Measurements from ENCODE around the gene TTC6. TPM values are rescaled to one million over a fixed set of nuclear protein-coding genes. Genes with fewer than 3 reads are reported as not detected.
"Not testable (repeated sequence)": the region's sequence is repeated elsewhere in the genome, so short reads cannot be mapped to it uniquely, and the experiment has no call there.

Gene TTC6, protein sequence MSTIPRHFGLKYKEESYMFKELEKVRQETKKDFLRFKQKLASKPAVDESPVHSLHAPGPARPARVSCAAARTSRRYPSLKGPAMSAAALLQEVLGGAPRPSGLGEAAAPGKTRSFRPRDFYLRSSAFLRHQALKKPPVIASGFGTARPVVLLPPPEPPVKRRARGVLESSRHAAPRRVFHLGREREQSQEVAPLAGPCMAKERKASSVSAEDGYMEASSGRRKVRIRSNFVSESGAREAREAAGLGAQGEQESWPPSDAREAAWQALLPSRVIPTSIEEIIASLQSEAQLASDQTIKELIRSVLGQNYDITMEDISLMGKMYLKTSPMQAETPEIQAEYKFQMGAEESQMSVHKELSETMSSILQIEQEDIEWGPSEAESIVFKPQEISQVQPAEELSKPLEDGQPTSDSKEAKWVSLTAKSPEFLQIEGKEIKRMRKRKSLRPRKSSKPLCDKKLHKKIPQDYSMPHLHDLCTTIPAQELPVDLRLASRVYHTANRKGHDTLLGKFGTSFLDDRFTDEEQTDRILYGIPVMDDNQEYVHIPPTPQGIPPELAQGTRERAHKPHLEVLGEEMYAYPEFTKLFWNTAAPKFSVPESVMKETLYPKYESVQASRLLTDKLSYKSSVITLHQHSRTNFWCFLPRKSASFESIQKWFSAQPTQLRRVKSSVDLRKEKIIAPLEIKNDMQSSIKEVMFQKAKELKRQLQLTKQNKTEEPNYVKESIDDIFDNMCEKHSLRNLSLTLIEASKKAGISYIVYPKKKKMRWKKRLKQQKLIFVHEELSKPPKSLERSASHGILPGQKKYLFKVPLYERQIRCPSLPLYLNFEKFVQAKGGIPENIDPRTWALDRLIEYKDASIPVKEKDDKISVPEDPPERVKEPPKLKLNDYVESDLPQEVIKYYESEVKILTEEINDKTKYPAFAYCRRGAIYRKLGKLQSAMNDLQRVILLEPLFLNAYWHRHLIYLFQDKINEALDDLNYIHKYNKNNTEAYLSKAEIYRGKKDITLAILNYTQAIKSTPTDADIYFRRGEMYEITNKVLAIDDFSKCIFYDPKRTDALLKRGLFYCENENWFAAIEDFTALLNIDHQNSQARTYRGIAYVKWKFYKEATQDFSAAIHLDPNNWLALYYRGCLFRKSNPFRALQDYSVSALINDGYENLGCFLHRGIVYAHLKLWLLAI (N-terminal part only)
- under 1 TPM; 0.31 to 0.55 (median 0.34) TPM for polyA plus RNA-seq (ENCODE audit: insufficient read length in 3 of 3)
- long read RNA-seq, donor 1 = 0 reads
- long read RNA-seq, donor 2 = 0 reads
- long read RNA-seq, donor 3 = 0 reads
- long read RNA-seq, donor 4 = 0 reads
- long read RNA-seq, donor 5 = 0 reads
- long read RNA-seq, donor 6 = 0 reads
- long read RNA-seq, donor 7 = 0 reads
- long read RNA-seq, donor 8 = 0 reads
- long read RNA-seq, donor 9 = 0 reads
- long read RNA-seq, donor 10 = 0 reads
- long read RNA-seq, donor 11 = 0 reads
- long read RNA-seq, donor 12 = 0 reads
- long read RNA-seq, donor 13 = 0 reads
- long read RNA-seq, donor 14 = 0 reads
- long read RNA-seq, donor 15 = 0 reads
- long read RNA-seq, donor 16 = 0 reads

DNA sequence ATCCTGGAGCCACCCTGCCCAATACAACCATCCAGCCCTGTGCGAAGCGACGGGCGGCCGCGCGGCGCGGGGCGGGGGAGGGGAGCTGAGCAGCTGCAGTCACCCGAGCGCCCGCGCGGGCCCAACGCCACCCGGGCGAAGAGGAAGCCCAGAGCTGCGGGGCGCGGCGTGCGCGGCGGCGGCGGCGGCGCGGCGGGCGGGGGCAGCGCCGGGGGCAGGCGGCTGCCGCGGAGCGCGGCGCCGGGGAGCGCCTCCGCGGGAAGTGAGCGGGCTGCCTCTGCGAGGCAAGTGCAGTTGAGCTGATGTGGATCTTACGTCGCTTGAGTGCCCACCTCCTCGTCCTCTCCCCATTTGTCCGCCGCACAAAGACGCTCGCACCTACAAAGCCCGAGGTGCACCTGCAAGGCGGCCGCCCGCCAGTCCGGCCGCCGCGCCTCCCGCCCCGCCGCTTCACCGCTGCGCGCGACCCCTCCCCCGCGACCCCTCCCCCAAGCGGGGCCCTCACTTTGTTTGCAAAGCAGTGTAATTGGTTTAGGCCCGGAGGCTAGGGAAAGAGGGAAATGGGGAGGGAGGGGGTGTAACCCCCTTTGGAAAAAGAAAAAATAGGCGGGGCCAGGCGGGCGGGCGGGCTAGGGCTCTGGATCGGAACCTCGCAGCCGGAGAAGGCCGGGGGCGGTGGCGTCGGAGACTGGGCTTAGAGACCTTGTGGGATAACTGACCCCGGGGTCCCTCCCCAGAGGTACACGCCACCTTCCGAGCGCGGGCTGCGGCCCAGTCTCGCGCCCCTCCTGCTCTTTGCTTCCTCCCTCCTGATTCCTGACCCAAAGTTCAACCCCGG, at the start of gene TTC6, which contains the start of gene FOXA1:
Gene TTC6 (plus strand): TSS at position 659 of the 838 bp plus-strand sequence. CDS start 26,436 bp downstream, outside the sequence.
Gene FOXA1 (minus strand): TSS at position 279 of the 838 bp plus-strand sequence. CDS start 277 bp downstream, at position 2.
- no peak for DNase-seq

DNA sequence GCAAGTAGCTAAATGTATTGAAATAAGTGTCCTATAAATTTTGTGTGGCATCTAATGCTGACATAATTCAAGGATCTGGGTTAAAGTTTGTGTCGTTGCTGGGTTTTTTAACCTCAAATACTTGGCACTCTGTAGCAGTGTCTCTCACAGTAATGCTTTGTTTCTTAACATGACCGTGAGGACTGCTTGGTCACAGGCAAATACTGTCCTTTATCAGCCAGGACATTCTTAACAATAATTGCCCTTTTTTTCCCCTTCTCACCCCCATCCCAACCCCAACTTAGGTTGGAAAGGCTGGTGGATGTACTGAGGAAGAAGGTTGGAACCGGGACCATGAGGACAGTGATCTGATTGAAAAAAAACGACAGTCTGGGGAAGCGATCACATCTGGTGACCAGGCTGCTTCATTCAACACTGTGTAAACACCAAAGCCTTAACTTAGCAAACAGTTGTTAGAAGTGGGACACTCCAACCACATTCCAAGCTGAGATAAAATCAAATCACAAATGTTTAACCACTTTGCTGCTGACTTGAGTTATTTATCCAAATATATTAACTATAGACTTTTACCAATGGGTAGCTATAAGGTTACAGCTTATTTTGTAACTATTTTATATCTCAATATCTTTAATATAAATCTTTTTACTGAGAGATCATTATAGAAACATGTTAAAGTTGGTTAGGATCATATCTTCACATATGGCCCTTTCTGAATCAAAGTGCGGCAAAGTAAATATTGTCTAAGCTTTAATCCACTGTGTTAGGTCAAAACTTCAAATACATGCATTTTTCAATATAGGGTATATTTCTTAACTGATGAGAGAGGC, 48.6 kb upstream of the TTC6 start:
- DNase-seq = no peak

DNA sequence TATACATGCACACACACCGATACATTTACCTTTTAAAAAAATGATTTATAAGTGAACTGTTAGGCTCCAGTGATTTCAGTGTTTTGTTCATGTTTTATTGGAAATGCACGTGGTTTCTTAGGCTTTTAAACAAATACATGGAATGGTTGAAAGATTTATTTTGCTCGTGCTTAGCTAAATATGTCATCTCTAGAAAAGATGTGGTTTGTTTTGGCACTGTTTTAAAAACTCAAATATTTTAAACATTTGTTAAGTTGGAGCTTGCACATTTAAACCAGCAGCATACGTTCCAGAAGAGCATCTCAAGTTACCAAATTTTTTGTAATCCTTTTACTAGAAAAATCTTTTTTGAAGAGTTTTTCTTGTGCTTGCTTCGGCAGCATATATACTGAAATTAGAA, 44.9 kb upstream of the TTC6 start:
- DNase-seq = no peak

DNA sequence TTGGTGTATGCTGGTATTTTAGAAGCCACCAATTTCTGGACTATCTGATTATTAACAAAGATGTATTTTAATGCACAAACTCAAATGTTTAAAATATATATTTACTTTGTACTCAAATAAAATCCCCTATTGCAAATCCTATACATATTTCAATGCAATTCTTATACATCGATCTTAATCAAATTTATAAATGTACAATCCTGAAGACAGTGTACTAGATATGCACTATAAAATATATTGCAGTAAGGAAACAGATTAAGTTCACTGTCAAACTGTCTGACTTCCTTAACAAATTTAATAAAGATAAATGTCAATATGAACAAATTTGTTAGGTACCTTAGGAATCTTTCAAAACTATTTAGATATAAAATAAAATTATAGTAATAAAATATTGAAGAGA, 44.3 kb upstream of the TTC6 start:
- no peak for DNase-seq

DNA sequence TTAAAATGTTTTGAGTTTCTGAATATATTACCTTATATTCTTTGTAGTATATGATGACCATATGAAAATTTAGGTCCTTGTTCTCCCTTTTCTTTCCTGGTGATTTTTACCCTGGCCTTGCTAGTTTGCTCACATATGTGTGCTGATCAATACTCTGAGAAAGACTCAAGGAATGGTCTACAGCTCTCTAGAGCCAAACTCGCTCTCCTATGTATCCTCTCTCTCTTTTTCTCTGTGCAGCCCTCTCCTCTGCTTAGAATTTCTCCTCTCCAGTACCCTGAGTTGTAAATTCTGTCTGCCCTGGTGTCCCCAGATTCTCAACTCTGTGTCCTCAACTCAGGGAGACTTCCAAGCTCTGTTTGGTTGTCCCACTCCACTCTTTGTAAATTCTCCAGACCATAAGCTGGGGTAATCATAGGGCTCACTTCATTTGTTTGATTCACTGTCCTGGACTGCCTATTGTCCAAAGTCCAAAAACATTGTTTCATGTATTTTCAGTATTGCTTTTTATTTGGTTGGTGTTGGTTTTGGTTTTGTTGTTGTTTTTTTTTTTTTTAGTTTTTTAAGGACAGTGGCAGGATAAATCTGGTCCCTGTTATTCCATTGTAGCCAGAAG, 41.4 kb upstream of the TTC6 start:
- no peak for DNase-seq

DNA sequence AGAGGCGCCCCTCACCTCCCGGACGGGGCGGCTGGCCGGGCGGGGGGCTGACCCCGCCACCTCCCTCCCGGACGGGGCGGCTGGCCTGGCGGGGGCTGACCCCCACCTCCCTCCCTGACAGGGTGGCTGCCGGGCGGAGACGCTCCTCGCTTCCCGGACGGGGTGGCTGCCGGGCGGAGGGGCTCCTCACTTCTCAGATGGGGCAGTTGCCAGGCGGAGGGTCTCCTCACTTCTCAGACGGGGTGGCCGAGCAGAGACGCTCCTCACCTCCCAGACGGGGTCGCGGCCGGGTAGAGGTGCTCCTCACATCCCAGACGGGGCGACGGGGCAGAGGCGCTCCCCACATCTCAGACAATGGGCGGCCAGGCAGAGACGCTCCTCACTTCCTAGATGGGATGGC, 39.8 kb upstream of the TTC6 start:
- DNase-seq = not testable (repeated sequence)

DNA sequence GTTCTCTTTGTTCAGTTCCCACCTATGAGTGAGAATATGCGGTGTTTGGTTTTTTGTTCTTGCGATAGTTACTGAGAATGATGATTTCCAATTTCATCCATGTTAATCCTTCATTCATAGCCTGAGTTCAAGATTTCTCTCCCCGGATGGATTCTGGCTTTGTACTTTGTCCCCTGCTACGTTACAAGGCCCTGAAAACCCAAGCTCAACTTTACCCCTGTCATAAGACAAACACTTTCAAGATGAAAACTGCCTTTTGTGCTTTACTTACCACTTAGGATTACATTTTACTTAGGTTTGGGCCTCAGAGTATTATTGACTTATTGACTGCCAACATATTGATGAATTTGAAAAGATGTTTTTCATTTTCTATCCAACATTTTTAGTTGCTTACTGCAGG, 36.7 kb upstream of the TTC6 start:
- DNase-seq = no peak

DNA sequence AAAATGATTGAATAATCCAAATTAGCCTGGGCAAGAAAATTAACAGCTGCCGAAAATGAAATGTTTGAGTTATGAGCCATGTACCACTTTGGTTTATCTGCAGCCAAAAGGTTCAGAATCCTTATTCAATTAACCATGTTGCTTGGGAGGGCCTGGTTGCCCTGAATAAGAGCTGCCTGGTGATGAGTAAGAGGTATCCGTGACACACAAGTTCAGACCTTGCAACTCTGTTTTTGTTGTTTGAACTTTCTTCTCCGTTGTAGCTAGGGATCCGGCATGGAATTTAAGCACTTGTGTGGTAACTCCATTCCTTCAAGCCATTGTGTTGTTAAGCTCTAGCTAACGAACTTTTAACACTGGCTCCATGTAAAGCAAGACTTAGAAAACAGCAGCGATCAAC, 36.0 kb upstream of the TTC6 start:
- no peak for DNase-seq

DNA sequence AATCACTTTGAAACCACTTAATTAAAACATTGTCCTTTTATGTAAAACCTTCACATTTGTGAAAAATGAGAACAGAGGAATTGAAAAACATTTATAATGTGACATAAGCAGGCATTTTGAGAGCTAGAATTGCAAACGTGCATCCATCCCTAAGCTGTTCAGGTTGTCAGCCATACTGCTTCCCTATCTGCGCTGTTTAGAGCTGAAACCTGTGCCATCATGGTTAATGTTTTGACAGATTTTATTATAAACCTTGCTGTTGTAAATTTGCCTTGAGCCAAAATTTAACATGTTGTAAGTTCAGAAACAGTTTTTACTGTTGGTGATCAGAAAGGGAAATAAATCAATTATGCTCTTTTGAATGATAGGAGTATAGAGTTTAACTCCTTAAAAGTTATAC, 32.2 kb upstream of the TTC6 start:
- no peak for DNase-seq

DNA sequence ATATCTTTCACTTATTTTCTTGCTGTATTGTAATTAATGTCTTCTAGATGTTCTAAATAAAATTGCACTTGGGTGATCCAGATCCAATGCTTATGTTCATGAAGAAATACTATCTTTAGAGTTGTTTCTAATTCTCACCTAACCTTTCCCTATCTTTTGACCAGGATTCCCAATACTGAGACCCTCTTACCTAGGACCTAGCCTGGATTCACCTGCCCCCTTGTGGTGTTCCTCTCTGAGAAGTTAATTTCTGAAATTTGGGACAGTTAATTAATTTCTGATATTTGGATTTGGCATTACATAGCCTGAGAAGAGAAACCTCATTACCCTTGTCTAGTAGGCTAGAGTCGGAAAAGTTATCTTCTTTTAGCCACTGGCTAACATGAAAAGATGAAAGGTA, 29.9 kb upstream of the TTC6 start:
- no peak for DNase-seq

DNA sequence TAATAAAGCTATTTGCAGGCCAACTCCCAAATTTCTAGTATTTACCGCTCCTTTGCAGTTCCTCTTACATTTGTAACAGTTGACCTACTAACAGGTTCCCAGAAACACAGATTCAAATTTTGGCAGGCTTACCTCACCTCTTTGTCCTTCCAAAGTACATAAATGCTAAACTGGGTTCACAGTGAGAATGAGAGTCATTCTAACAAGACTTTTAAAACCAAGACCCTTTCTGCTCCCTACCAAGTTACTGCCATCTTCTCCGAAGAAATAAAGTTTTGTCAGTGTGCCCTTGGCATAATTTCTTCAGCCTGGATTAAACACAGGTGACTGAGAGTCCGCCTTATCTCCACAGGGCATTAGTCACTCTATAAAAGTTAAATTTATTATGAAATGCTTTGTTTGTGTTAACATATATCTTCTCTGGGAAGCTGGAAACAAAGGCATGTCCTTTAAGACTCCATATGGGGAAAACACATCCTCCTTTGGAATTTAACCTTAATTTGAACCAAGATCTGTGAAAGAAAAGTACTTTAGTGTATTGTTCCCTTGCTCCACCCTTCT, 28.5 kb upstream of the TTC6 start:
- DNase-seq = no peak

DNA sequence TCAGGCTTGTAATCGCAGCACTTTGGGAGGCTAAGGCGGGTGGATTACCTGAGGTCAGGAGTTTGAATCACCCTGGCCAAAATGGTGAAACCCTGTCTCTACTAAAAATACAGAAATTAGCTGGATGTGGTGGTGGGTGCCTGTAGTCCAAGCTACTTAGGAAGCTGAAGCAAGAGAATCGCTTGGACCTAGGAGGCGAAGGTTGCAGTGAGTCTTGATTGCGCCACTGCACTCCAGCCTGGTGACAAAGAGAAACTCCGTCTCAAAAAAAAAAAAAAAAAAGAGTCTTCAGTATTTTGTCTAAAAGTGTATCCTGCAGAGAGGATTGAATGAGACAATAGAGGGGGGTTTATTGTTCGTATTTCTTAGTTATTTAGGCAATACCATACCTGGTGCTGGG, 25.7 kb upstream of the TTC6 start:
- no peak for DNase-seq

DNA sequence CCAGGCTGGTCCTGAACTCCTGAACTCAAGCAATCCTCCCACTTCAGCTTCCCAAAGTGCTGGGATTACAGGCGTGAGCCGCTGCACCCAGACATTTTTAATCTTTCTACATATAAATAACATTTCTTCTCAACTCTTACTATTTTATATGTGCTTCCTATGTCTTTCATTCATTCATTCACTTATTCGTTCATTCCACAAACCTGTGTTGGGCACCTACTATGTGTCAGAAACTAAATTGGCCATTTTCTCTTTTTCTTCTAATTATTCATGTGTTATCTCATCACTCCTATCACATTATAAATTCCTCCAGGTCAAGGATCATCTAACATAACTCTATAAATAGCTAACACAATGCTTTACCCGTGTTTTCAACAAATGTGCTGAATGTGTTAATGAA, 24.0 kb upstream of the TTC6 start:
- no peak for DNase-seq

DNA sequence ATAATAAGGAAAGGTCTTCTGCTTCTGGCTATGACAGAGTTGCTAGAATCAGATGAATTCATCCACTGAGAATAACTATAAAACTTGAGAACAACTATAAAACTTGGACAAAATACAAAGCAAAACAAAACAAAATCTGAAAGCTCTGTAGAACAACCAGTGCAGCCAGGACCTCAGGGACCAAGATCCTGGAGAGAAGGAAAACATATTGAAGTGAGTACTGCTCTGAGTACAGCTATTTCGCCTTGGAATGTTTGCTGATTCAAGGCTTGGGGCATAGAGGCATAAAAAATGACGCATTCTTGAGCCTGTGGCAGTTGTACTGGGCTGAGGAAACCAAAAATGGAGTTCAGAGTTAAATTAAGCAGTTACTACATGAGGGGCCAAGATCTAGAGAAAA, 22.1 kb upstream of the TTC6 start:
- no peak for DNase-seq

DNA sequence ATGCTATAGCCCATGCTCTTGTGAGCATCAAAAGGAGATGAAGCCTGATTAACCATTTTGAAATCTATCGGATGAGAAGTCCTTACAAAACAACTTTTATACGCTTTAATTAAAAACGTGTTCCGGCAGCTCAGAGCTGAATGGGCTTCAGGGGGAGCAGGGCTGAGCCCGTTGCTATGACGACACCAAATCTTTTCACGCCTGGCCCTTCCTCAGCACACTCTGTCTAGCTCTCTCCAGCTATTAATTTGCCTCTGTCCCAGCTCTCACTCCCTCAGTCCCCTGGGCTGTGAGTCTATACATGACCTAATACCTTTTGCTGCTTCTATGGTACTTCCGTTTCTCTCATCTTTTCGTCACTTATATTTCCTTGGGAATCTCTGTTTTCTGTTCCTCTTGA, 16.2 kb upstream of the TTC6 start:
- DNase-seq = no peak

DNA sequence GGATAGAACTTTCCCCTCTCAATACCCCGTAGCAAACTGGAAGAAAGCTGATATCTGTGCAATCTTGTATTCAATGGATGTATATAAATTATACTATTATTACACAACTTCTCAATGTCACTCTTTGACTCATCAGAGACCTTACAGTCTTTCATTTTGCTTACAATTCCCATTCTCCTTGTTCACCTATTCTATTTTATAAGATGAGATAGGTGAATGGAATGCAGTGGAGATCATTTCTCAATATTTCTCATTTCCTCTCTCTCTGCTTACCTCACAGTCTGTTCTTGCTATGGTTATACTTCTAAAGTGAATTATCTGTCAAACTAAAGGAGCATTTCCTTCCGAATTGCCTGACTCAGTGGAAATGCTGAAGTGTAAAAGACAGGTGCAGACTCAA, 15.3 kb upstream of the TTC6 start:
- no peak for DNase-seq

DNA sequence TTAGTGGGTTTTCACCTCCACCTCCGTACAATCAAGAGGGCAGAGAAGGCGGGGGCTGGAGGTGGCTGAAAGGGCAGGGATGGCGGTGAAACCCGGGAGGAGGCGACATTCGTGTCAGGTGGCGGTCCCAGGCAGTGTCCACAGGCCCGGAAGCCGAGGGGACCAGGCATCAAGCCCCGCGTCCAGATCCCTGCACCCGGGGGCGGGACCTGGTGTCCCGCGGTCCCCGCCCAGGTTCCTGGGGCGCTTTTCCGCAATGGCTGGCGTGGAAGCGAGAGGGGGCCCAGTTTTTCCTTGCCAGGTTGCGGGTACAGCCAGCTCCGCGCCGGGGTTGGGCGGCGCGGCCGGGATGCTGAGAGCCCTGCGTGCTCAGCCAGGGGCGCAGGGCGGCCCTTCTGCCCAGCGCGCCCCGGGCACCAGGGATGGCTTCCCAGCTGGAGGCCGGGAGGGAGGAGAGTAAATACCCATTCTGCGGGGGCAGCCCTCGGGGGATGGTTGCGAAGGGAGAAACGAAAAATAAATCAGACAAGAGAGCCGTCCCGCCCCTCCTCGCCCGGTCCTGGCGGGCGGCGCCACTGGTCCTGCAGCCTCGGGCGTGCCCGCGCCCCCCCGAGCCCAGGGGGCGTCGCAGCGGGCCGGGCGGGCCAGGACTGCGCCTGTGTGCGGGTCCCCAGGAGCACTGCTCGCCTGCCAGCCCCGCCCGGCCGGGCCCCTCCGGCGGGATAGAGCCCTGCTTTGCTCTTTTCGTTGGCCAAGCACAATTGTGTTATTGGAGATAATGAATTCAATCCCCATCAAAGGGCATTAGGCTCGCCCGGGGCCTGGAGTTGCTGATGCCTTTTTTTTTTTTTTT, 11.8 kb upstream of the TTC6 start:
- DNase-seq = no peak
